SIG-M5 (cell line): ENCODE data around the gene PTGS1.

Source experiments
- DNase-seq: peaks from one replicate; lab custom pipeline; 2025; lab: John Stamatoyannopoulos, UW

PTGS1 gene

DNA sequence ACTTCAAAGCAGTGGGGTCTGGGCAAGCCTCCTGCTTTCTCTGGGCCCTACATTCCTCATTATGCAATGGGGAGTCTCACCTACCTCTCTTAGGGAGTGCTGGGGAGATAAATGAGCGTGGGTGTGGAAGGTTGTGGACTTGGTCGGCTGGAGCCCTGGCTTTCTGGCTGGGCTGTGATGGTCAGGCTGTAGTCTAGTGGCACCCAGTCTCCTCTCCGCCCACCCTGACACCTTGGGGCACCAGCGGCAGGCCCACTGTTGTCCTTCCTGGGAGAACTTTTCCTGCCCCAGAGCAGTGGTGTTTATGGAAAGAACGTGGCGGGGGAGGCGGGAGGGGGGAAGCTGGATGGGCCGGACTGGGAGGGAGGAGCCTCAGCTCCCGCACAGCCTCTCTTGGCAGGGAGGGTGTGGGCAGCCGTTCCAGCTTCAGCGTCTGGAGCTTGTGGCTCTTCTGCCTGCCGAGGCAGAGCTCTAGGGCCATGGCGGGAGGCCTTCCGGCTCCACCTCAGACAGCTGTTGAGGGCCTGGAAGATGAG lies 4.1 kb downstream of the PTGS1 start:
- DNase-seq = no peak

- DNase-seq = no peak
Observed at GRCh38 chr9:122376796-122377195, 6.0 kb downstream of the PTGS1 start.

DNA sequence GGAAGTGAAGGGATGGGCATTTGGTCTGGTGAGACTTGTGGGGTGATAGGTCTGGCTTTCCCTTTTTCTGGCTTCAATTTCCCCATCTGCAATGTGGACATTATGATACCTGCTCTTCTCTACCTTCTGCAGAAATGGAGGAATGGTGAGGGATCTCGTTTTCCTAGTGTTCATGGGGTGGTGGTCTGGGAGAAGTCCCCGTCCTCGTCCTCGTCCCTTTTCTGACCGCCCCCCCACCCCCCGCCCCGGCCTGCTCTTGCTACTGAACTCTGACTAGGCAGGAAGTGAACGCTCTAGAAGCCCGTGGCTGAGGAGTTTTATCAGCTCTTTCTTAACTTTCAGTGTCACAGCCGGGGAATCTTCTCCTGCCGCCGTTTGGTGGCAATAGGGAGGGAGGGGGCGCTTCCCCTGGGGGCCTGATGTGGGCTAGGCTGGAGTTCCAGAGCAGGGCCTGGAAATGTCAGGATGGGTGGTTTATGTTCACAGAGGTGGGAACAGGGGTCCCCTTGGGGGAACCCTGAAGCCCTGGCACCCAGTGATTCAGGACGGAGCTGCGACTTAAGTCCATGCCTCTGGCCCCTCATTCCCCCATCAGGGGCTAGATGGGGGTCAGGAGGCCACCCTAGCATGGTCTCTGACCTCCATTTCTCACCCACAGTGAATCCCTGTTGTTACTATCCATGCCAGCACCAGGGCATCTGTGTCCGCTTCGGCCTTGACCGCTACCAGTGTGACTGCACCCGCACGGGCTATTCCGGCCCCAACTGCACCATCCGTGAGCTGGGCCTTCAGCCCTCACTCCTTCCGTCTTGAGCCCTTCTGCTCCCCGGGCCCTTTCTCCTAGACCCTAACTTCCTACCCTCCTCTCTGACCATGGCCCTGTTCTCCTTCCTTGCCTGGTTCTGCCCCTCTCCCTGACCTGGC lies 6.7 kb downstream of the PTGS1 start:
- no peak for DNase-seq

DNA sequence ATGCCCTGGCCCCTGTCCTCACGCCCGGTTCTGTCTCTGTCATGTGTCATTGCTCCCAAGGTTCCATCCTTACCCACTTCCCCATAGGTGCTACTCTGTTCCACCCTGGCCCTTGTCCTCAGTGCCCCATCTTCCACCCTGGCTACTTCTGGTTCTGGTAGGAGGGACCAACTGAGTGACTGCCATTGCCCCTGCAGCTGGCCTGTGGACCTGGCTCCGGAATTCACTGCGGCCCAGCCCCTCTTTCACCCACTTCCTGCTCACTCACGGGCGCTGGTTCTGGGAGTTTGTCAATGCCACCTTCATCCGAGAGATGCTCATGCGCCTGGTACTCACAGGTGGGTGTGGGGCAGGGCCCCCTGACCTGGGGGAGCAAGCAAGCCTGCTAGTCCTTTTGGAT lies 7.4 kb downstream of the PTGS1 start:
- no peak for DNase-seq

GRCh38 chr9:122379340-122379739 lies 8.5 kb downstream of the PTGS1 start:
- no peak for DNase-seq

DNA sequence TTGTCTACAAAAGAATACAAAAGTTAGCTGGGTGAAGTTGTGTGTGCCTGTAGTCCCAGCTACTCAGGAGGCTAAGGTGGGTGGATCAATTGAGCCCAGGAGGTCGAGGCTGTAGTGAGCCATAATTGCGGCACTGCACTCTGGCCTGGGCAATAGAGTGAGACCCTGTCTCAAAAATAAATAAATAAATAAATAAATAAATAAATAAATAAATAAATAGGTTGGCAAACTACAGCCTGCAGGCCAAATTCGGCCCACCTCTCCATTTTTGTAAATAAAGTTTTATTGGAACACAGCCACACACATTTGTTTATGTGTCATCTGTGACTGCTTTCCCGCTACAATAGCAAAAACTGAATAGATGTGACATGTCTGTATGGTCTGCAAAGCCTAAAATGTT lies 9.5 kb downstream of the PTGS1 start:
- DNase-seq = no peak

- DNase-seq = no peak
Observed at GRCh38 chr9:122381206-122381950, 10.6 kb downstream of the PTGS1 start.

DNA sequence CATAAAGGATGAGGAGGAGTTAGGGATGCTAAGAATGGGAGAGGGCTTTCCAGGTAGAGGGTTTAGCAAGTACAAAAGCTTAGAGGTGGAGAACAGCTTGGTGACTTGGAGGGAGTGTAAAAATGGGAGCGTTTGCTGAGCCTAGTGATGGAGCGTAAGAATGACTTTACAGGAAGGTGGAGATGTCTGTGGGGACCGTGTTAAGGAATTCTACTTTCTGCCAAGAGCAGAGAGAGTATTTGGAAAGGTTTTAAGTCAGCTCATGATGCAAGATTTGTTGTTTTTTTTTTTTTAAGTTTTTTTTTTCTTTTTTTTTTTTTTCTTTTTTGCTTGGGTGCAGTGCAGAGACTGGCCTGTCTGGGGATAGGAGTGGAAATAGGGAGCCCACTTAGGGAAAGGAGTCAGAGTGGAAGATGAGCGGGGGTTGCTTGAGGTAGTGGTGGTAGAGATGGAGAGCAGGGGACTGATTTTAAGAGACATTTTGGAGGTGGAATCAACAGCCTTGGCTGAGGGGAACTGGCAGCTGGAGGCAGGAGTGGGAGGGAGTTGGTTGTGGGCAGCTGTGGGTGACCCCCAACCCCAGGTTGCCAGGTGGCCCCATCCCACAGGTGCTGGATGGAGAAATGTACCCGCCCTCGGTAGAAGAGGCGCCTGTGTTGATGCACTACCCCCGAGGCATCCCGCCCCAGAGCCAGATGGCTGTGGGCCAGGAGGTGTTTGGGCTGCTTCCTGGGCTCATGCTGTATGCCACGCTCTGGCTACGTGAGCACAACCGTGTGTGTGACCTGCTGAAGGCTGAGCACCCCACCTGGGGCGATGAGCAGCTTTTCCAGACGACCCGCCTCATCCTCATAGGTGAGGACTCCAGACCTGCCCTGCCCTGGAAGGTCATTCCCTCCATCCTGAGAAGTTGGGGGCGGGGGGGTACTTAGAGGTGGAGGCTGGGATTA lies 12.4 kb downstream of the PTGS1 start:
- no peak for DNase-seq

DNA sequence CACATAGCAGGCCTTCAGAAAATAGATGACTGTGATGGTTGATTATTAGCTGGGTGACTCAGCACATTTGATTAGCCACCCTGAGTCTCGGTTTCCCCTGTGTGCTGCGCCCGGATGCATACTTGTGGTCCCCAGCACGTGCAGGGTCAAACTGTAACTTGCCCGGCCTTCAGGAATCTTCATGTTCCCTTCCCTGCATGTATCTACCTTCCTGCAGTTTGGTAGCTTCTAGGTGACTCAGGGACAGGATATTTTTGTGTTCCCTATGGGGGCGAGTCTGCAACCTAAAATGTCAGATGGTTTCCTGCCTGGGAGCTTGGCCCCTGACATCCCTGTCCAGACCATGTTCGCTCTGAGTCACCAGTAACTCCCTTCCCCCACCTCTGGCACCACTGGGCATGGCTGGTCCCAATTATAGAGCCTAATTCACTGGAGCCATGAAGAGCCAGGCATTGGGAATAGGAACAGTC lies 13.2 kb downstream of the PTGS1 start:
- no peak for DNase-seq

GRCh38 chr9:122386311-122386872 lies 15.6 kb downstream of the PTGS1 start:
- no peak for DNase-seq

GRCh38 chr9:122387536-122387935 lies 16.7 kb downstream of the PTGS1 start:
- no peak for DNase-seq

GRCh38 chr9:122389195-122389594 lies 18.4 kb downstream of the PTGS1 start:
- no peak for DNase-seq

GRCh38 chr9:122389799-122390481 lies 19.1 kb downstream of the PTGS1 start:
- DNase-seq = no peak

DNA sequence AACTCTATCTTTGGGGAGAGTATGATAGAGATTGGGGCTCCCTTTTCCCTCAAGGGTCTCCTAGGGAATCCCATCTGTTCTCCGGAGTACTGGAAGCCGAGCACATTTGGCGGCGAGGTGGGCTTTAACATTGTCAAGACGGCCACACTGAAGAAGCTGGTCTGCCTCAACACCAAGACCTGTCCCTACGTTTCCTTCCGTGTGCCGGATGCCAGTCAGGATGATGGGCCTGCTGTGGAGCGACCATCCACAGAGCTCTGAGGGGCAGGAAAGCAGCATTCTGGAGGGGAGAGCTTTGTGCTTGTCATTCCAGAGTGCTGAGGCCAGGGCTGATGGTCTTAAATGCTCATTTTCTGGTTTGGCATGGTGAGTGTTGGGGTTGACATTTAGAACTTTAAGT lies 21.5 kb downstream of the PTGS1 start:
- no peak for DNase-seq

GRCh38 chr9:122392714-122393113 lies 21.9 kb downstream of the PTGS1 start:
- no peak for DNase-seq

DNA sequence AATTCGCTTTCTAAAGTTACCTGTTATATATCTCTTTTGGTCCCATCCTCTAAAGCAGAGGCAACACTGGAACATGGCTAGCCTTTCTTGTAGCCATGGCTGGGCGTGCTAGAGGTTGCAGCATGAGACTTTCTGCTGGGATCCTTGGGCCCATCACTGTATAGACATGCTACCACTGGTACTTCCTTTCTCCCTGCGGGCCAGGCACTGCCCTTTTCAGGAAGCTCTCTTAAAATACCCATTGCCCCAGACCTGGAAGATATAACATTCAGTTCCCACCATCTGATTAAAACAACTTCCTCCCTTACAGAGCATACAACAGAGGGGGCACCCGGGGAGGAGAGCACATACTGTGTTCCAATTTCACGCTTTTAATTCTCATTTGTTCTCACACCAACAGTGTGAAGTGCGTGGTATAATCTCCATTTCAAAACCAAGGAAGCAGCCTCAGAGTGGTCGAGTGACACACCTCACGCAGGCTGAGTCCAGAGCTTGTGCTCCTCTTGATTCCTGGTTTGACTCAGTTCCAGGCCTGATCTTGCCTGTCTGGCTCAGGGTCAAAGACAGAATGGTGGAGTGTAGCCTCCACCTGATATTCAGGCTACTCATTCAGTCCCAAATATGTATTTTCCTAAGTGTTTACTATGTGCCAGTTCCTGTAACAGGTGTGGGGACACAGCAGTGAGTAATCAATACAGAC lies 22.6 kb downstream of the PTGS1 start:
- DNase-seq = no peak

GRCh38 chr9:122394265-122395125 lies 23.7 kb downstream of the PTGS1 start:
- no peak for DNase-seq

- no peak for DNase-seq
Observed at GRCh38 chr9:122396614-122397148, 25.9 kb downstream of the PTGS1 start.

DNA sequence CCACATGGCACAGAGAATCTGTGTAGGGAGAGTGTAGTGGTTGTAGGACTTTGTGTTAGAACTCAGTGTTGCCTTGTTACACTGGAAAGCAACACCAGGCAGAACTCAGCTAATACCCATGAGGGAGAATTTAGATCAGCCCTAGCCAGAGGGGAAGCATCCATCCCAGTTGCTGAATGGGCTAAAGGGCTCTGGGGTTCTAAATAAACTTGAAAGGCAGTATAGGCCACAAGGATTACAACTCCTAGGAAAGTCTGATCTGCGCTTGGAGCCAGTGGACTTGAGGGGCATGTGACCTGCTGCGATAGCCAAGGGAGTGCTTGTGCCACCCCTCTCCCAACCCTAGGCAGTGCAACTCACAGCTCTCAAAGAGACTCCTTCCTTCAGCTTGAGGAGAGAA lies 26.9 kb downstream of the PTGS1 start:
- no peak for DNase-seq
